CD8-positive, alpha-beta memory T cell (primary cell): ENCODE measurements around the gene SHMT2. TPM values are rescaled to one million over a fixed set of nuclear protein-coding genes. Genes with fewer than 3 reads are reported as not detected.
A peak's percentile ranks its signal among the peaks of the same experiment; 100 is the strongest.
"Not testable (repeated sequence)": the region's sequence is repeated elsewhere in the genome, so short reads cannot be mapped to it uniquely, and the experiment has no call there.

Experiments
- CTCF ChIA-PET: fragments of 350-600 bp; sonication (Branson Sonifier 250); formaldehyde crosslinking; loops from one replicate; lab custom pipeline; 2021; ENCODE audit warnings: antibody characterized with exemption; lab: Charles Lee
- POLR2A ChIA-PET: fragments of 350-600 bp; sonication (Branson Sonifier 250); formaldehyde crosslinking; loops from one replicate; lab custom pipeline; 2021; ENCODE audit warnings: antibody characterized with exemption; lab: Charles Lee
- DNase-seq, 5 donors: peaks; one replicate each; pipeline versions ENCODE4 v3.0.0 to v3.0.0-alpha.2; 2020 to 2022; ENCODE audit warnings: mixed read lengths in 1 of 5
- H3K27ac ChIP-seq: one replicate; pipeline ENCODE4 v1.7.0; 2013; ENCODE audit warnings: low read depth, mild to moderate bottlenecking, low read length, moderate library complexity
- H3K27me3 ChIP-seq: 2 replicates; pipeline ENCODE4 v1.7.0; 2013; ENCODE audit warnings: low read length, mild to moderate bottlenecking; ENCODE audit not compliant: insufficient read depth, poor library complexity, severe bottlenecking
- H3K36me3 ChIP-seq: 2 replicates; pipeline ENCODE4 v1.7.0; 2013; ENCODE audit warnings: mild to moderate bottlenecking, low read length, moderate library complexity; ENCODE audit not compliant: insufficient read depth
- H3K4me1 ChIP-seq: 2 replicates; pipeline ENCODE4 v1.7.0; 2013; ENCODE audit warnings: mild to moderate bottlenecking, low read length, moderate library complexity; ENCODE audit not compliant: insufficient read depth
- H3K4me3 ChIP-seq: 2 replicates; pipeline ENCODE4 v1.7.0; 2013; ENCODE audit warnings: mild to moderate bottlenecking, low read length
- H3K9me3 ChIP-seq: 2 replicates; pipeline ENCODE4 v1.7.0; 2013; ENCODE audit warnings: mild to moderate bottlenecking, low read length
- H3K27ac Mint-ChIP-seq, 8 donors: one replicate each; pipeline ENCODE4 v1.8.0; 2020 to 2021; ENCODE audit warnings: mixed read lengths in 8 of 8, mild to moderate bottlenecking in 6 of 8, inconsistent platforms in 3 of 8, moderate library complexity in 3 of 8
- H3K27me3 Mint-ChIP-seq, 2 donors: one replicate each; pipeline ENCODE4 v1.8.0; 2020 to 2021; ENCODE audit warnings: mixed read lengths in 2 of 2, mild to moderate bottlenecking in 1 of 2, moderate library complexity in 1 of 2
- H3K36me3 Mint-ChIP-seq, 3 donors: one replicate each; pipeline ENCODE4 v1.8.0; 2020 to 2021; ENCODE audit warnings: mixed read lengths in 3 of 3, inconsistent platforms in 1 of 3, mild to moderate bottlenecking in 1 of 3
- H3K4me1 Mint-ChIP-seq, 3 donors: one replicate each; pipeline ENCODE4 v1.8.0; 2020 to 2021; ENCODE audit warnings: mixed read lengths in 3 of 3, inconsistent platforms in 1 of 3, mild to moderate bottlenecking in 1 of 3
- H3K4me3 Mint-ChIP-seq, 7 donors: one replicate each; pipeline ENCODE4 v1.8.0; 2020 to 2021; ENCODE audit warnings: mixed read lengths in 7 of 7, mild to moderate bottlenecking in 6 of 7, moderate library complexity in 4 of 7, inconsistent platforms in 2 of 7
- H3K9me3 Mint-ChIP-seq, 5 donors: one replicate each; pipeline ENCODE4 v1.8.0; 2020 to 2022; ENCODE audit warnings: mixed read lengths in 5 of 5, mild to moderate bottlenecking in 3 of 5, moderate library complexity in 2 of 5, inconsistent platforms in 1 of 5
- polyA plus RNA-seq: library from polyadenylated mRNA; unstranded; fragments of 300-500 nt; fragmentation: Illumina TruSeq; gene quantifications from one replicate; pipeline ENCODE4 v1.2.3, GENCODE V29; 2021
- total RNA-seq, 2 experiments: library from RNA; stranded (reverse); gene quantifications; one replicate each; pipeline ENCODE4 v1.2.3, GENCODE V29; 2021

The SHMT2 gene
- total and polyA plus RNA-seq, 3 experiments from 2014 or later = 34.7 to 352 (median 349) TPM

DNA sequence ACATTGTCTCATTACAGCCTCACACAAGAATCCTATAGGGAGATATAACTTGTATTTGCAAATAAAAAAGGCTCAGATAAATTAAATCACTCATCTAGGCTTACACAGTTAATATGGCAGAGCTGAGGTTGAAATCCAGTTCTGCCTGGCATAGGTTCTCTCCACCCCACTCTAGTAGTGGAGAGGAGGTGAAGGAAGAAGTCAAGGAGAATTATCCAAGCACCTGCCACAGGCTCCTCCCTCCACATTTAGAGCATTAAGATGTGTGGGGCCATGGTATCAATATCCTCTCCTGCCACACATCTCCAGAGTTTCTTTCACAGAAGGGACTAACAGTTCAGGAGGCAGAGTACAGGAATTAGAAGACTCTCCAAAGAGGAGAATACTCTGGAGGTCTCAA, 44.0 kb downstream of the SHMT2 start:
- H3K36me3 Mint-ChIP-seq = peaks cover 9 to 85% (median 34%) of the 10 kb centered on the region in 3 donors
- DNase-seq = no peak
- H3K9me3 Mint-ChIP-seq = no peaks in the 10 kb centered on the region
- no peak overlapping the region for H3K4me3 ChIP-seq
- H3K9me3 ChIP-seq = no peaks in the 10 kb centered on the region
- peaks cover 49% of the 10 kb centered on the region for H3K36me3 ChIP-seq
- peaks cover 4% of the 10 kb centered on the region in 3 donors for H3K4me1 Mint-ChIP-seq
- H3K4me1 ChIP-seq = no peaks in the 10 kb centered on the region
- H3K27ac ChIP-seq = no peak overlapping the region
- ChIA-PET POLR2A (no interaction called here), CTCF (no interaction called here)
- no peak overlapping the region for H3K4me3 Mint-ChIP-seq
- no peaks in the 10 kb centered on the region for H3K27me3 Mint-ChIP-seq
- no peak overlapping the region for H3K27ac Mint-ChIP-seq
- H3K27me3 ChIP-seq = no peaks in the 10 kb centered on the region

DNA sequence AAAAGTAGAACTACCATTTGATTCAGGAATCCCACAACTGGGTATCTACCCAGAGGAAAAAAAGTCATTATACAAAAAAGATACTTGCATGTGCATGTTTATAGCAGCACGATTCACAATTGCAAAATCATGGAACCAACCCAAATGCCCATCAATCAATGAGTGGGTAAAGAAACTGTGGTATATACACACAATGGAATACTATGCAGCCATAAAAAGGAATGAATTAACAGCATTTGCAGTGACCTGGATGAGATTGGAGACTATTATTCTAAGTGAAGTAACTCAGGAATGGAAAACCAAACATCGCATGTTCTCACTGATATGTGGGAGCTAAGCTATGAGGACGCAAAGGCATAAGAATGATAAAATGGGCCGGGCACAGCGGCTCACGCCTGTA, 46.7 kb downstream of the SHMT2 start:
- peaks cover 13 to 84% (median 29%) of the 10 kb centered on the region in 3 donors for H3K36me3 Mint-ChIP-seq
- H3K9me3 ChIP-seq, DNase-seq, H3K4me3 Mint-ChIP-seq, H3K27me3 Mint-ChIP-seq, H3K9me3 Mint-ChIP-seq, H3K27me3 ChIP-seq, H3K27ac ChIP-seq, POLR2A ChIA-PET, H3K4me3 ChIP-seq, H3K27ac Mint-ChIP-seq: not testable (repeated sequence)
- H3K4me1 Mint-ChIP-seq = peaks cover 16 to 22% (median 20%) of the 10 kb centered on the region in 3 donors
- peaks cover 40% of the 10 kb centered on the region for H3K36me3 ChIP-seq
- CTCF ChIA-PET = interaction anchor here (1.5 kb wide), 1 partner anchor 11 kb away, joined by 6 read pairs; no protein-coding TSS in a partner anchor
- H3K4me1 ChIP-seq = peaks cover 14% of the 10 kb centered on the region

DNA sequence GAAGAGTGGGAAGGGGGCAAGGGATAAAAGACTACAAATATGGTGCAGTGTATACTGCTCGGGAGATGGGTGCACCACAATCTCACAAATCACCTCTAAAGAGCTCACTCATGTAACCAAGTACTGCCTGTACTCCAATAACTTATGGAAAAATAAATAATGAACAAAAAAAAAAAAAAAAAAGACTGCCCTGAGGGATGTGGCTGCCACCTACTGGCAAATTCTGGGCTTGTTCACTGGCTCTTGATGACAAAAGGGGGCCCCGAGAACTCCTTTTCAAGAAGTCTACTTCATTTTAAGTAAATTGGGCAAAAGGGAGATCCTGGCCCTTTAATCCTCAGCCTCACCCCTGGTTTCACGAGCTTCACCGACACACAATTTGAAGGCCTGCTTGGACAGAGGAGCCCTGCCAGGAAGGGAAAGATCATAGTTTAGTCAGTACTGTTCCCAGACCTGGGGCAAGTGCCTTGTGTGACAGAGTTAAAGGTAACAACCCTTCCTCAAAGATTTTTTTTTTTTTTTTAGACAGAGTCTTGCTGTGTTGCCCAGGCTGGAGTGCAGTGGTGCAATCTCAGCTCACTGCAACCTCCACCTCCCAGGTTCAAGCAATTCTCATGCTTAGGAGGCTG, 47.5 kb downstream of the SHMT2 start:
- Histone ChIP-seq H3K27me3 (no peaks in the 10 kb centered on the region), H3K36me3 (peaks cover 36% of the 10 kb centered on the region), H3K27ac (no peak overlapping the region), H3K4me3 (no peak overlapping the region), H3K9me3 (no peaks in the 10 kb centered on the region), H3K4me1 (peaks cover 14% of the 10 kb centered on the region)
- Mint-ChIP-seq H3K36me3 (peaks cover 13 to 84% (median 27%) of the 10 kb centered on the region in 3 donors), H3K9me3 (peaks cover 0 to 2% (median 0%) of the 10 kb centered on the region in 5 donors), H3K4me1 (peaks cover 18 to 26% (median 24%) of the 10 kb centered on the region in 3 donors), H3K27ac (peak overlapping the region in 1 of 8 donors; percentile 63), H3K27me3 (no peaks in the 10 kb centered on the region), H3K4me3 (no peak overlapping the region)
- POLR2A ChIA-PET = no interaction called here
- CTCF ChIA-PET = interaction anchor here (1.0 to 1.9 kb wide), 4 partner anchors 12 to 331 kb away, joined by 3 to 6 read pairs (median 4); no protein-coding TSS in a partner anchor
- DNase-seq = no peak

- CTCF ChIA-PET = interaction anchor here (0.7 to 1.9 kb wide), 3 partner anchors 15 to 36 kb away, joined by 3 to 6 read pairs (median 4); partner anchors contain the start of gene STAC3
- no peak for DNase-seq
- H3K4me1 ChIP-seq = peaks cover 14% of the 10 kb centered on the region
- H3K27ac ChIP-seq = no peak overlapping the region
- POLR2A ChIA-PET = no interaction called here
- H3K27me3 Mint-ChIP-seq = no peaks in the 10 kb centered on the region
- no peaks in the 10 kb centered on the region for H3K9me3 ChIP-seq
- no peaks in the 10 kb centered on the region for H3K27me3 ChIP-seq
- peaks cover 25% of the 10 kb centered on the region for H3K36me3 ChIP-seq
- peaks cover 18 to 26% (median 24%) of the 10 kb centered on the region in 3 donors for H3K4me1 Mint-ChIP-seq
- H3K27ac Mint-ChIP-seq = peak overlapping the region in 7 of 8 donors; percentile 0 to 74 (median 43)
- H3K36me3 Mint-ChIP-seq = peaks cover 13 to 84% (median 28%) of the 10 kb centered on the region in 3 donors
- H3K4me3 ChIP-seq = no peak overlapping the region
- H3K9me3 Mint-ChIP-seq = peaks cover 0 to 2% (median 0%) of the 10 kb centered on the region in 5 donors
- H3K4me3 Mint-ChIP-seq = no peak overlapping the region
Observed at GRCh38 chr12:57278465-57279381, 49.2 kb downstream of the SHMT2 start.

DNA sequence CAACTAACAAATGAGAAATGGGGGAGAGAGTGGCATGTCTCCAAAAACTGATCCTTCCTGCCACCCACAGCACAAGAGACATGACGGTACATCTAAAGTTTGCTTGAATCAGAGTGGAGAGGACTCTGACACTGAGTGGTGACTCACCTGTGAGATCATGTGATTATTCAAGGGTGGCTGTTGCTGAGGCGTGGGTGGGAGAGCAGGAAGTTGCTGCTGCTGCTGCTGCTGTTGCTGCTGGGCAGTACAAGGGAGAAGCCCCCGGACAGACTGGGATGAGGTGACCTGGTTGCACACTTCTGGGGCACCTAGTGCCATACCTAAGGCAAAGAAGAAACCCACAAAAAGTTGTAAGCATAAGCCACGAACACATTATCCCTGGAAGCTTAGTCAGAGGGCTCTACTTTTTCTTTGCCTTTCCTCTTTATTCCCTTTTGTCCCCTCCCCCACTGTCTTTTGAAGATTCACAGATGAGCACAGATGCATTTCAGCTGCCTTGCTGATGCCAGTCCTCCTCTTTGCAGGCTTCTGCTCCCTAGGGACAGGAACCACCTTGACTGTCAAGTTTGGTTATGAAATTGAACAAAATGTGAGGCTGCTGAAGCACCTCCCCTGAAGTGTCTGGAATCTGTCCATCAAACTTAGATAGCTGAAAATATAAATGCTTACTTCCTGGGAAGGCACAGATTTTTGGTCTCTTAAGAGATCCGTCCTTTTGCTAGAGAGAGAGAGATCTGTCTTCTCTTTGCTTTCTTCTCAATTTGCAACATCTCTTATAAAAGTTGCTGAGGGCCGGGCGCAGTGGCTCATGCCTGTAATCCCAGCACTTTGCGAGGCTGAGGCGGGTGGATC, 50.9 kb downstream of the SHMT2 start:
- ChIA-PET POLR2A (interaction anchor here (0.6 kb wide), 1 partner anchor 150 kb away, joined by 4 read pairs; no protein-coding TSS in a partner anchor), CTCF (no interaction called here)
- Histone ChIP-seq H3K36me3 (peaks cover 20% of the 10 kb centered on the region), H3K9me3 (no peaks in the 10 kb centered on the region), H3K27ac (peak overlapping the region; percentile 18), H3K4me3 (peak overlapping the region; percentile 22), H3K27me3 (no peaks in the 10 kb centered on the region), H3K4me1 (peaks cover 14% of the 10 kb centered on the region)
- H3K9me3 Mint-ChIP-seq = peaks cover 0 to 2% (median 0%) of the 10 kb centered on the region in 5 donors
- DNase-seq = peak; percentile 19 to 79 (median 47)
- no peaks in the 10 kb centered on the region for H3K27me3 Mint-ChIP-seq
- peaks cover 12 to 85% (median 29%) of the 10 kb centered on the region in 3 donors for H3K36me3 Mint-ChIP-seq
- peaks cover 17 to 24% (median 22%) of the 10 kb centered on the region in 3 donors for H3K4me1 Mint-ChIP-seq
- peak overlapping the region; percentile 57 to 98 (median 90) for H3K27ac Mint-ChIP-seq
- H3K4me3 Mint-ChIP-seq = peak overlapping the region in 6 of 7 donors; percentile 28 to 70 (median 52)

GRCh38 chr12:57282073-57282472, 52.6 kb downstream of the SHMT2 start:
- H3K27me3 Mint-ChIP-seq, H3K9me3 Mint-ChIP-seq, H3K9me3 ChIP-seq, DNase-seq, H3K4me3 Mint-ChIP-seq, POLR2A ChIA-PET, H3K27ac ChIP-seq, H3K27me3 ChIP-seq, H3K4me3 ChIP-seq: not testable (repeated sequence)
- CTCF ChIA-PET = interaction anchor here (1.4 kb wide), 1 partner anchor 39 kb away, joined by 4 read pairs; no protein-coding TSS in a partner anchor
- Mint-ChIP-seq H3K36me3 (peaks cover 9 to 89% (median 31%) of the 10 kb centered on the region in 3 donors), H3K4me1 (peaks cover 16 to 22% (median 20%) of the 10 kb centered on the region in 3 donors), H3K27ac (peak overlapping the region in 3 of 8 donors; percentile 3 to 96 (median 27))
- Histone ChIP-seq H3K4me1 (peaks cover 14% of the 10 kb centered on the region), H3K36me3 (peaks cover 22% of the 10 kb centered on the region)
